GM12878 (cell line): ENCODE measurements around the gene TFRC. TPM values are rescaled to one million over a fixed set of nuclear protein-coding genes. Genes with fewer than 3 reads are reported as not detected.

Experiments
- ATAC-seq: fragments of 200-7000 bp; cut with Tn5 transposase; 3 replicates; pipeline ENCODE4 v1.9.1; 2020; ENCODE audit warnings: mild to moderate bottlenecking, moderate library complexity
- BruUV-seq: library from RNA; stranded (reverse); fragments of 400-500 nt; replicated peaks from 2 replicates; lab custom pipeline; 2021; lab: Mats Ljungman, UMichigan
- CTCF ChIA-PET: fragments of 300-600 bp; sonication (Branson Sonifier 250); formaldehyde crosslinking; extraction: SDS; loops from one replicate; lab custom pipeline; 2021; ENCODE audit warnings: inconsistent platforms; lab: Yijun Ruan, JAX
- POLR2A ChIA-PET: fragments of 350-600 bp; formaldehyde crosslinking; extraction: SDS; loops from one replicate; lab custom pipeline; 2021; ENCODE audit warnings: inconsistent platforms; lab: Charles Lee
- RAD21 ChIA-PET: fragments of 300-600 bp; sonication (Branson Sonifier 250); formaldehyde crosslinking; loops from one replicate; lab custom pipeline; 2023; ENCODE audit warnings: antibody characterized with exemption; ENCODE audit not compliant: unreplicated experiment; lab: Charles Lee
- SMC1A ChIA-PET: fragments of 300-600 bp; sonication (Branson Sonifier 250); formaldehyde crosslinking; loops from one replicate; lab custom pipeline; 2023; ENCODE audit not compliant: unreplicated experiment, uncharacterized antibody; lab: Charles Lee
- DNase-seq: peaks from one replicate; pipeline ENCODE4 v3.0.0-alpha.2; 2011; ENCODE audit warnings: low read depth, low spot score
- FAIRE-seq: peaks from 3 replicates; lab custom pipeline; 2011; peaks lifted over from hg19 to GRCh38; lab: Jason Lieb, UNC
- H2AFZ ChIP-seq: 2 replicates; pipeline ENCODE4 v1.6.0; 2011; ENCODE audit warnings: low read depth, low read length, control low read depth; ENCODE audit not compliant: control insufficient read depth
- H3K27ac ChIP-seq: 2 replicates; pipeline ENCODE4 v1.5.1; 2011; ENCODE audit warnings: control low read depth; ENCODE audit not compliant: control insufficient read depth, insufficient read depth
- H3K27me3 ChIP-seq, 2 experiments: replicated peaks in 1 of 2; 2 replicates each; pipeline versions ENCODE4 v1.6.0 to v1.6.1; 2011; ENCODE audit warnings: low read length in 1 of 2; ENCODE audit not compliant: control insufficient read depth in 2 of 2, insufficient read depth in 2 of 2
- H3K36me3 ChIP-seq, 2 experiments: 2 replicates each; pipeline ENCODE4 v1.5.1; 2011; ENCODE audit warnings: low read length in 1 of 2; ENCODE audit not compliant: control insufficient read depth in 2 of 2, insufficient read depth in 2 of 2
- H3K4me1 ChIP-seq: 2 replicates; pipeline ENCODE4 v1.6.1; 2011; ENCODE audit warnings: mild to moderate bottlenecking, low read length, moderate library complexity, mixed read lengths; ENCODE audit not compliant: control insufficient read depth, insufficient read depth
- H3K4me2 ChIP-seq: 2 replicates; pipeline ENCODE4 v1.6.0; 2011; ENCODE audit warnings: control low read depth; ENCODE audit not compliant: control insufficient read depth, insufficient read depth
- H3K4me3 ChIP-seq: fragments of 200-600 bp; sonication (generic); 2 replicates; pipeline ENCODE4 v1.5.1; 2016
- H3K79me2 ChIP-seq: 2 replicates; pipeline ENCODE4 v1.6.0; 2011; ENCODE audit warnings: low read length; ENCODE audit not compliant: control insufficient read depth, insufficient read depth
- H3K9ac ChIP-seq: 2 replicates; pipeline ENCODE4 v1.8.0; 2011; ENCODE audit warnings: low read length, control low read depth, mixed read lengths; ENCODE audit not compliant: control insufficient read depth, insufficient read depth
- H3K9me3 ChIP-seq: replicated peaks from 3 replicates; pipeline ENCODE4 v1.5.1; 2011; ENCODE audit warnings: mild to moderate bottlenecking, low read length; ENCODE audit not compliant: control insufficient read depth, insufficient read depth
- H4K20me1 ChIP-seq: 2 replicates; pipeline ENCODE4 v1.6.0; 2011; ENCODE audit not compliant: control insufficient read depth, insufficient read depth
- BRCA1 ChIP-seq: IDR thresholded peaks from 2 replicates; pipeline ENCODE4 v1.6.1; 2011; ENCODE audit warnings: low read depth, low read length, improper control_type of control experiment
- CBFB ChIP-seq: IDR thresholded peaks from 2 replicates; pipeline ENCODE4 v1.6.1; 2016; ENCODE audit warnings: antibody characterized with exemption, low read depth
- CEBPB ChIP-seq, 2 experiments: fragments of 150-350 bp in 1 of 2; IDR thresholded peaks; 2 replicates each; pipeline ENCODE4 v1.6.1; 2012 to 2014; ENCODE audit warnings: low read depth in 2 of 2, low read length in 2 of 2, borderline replicate concordance in 1 of 2, inconsistent platforms in 1 of 2
- E2F4 ChIP-seq: IDR thresholded peaks from 2 replicates; pipeline ENCODE4 v1.6.1; 2012; ENCODE audit warnings: low read depth, low read length, improper control_type of control experiment
- E4F1 ChIP-seq: fragments of 450-650 bp; IDR thresholded peaks from 2 replicates; pipeline ENCODE4 v1.6.1; 2018; ENCODE audit warnings: borderline replicate concordance, mild to moderate bottlenecking; ENCODE audit not compliant: partially characterized antibody
- GABPA ChIP-seq: IDR thresholded peaks from 2 replicates; pipeline ENCODE4 v1.6.1; 2014; ENCODE audit warnings: antibody characterized with exemption, low read depth, mild to moderate bottlenecking, inconsistent platforms
- GATAD2B ChIP-seq: fragments of 450-650 bp; conservative IDR thresholded peaks from 2 replicates; pipeline ENCODE4 v1.6.1; 2017; ENCODE audit warnings: low read depth, mild to moderate bottlenecking, moderate library complexity
- HDAC2 ChIP-seq: fragments of 200-600 bp; sonication (generic); IDR thresholded peaks from 2 replicates; pipeline ENCODE4 v1.6.1; 2017
- MEF2B ChIP-seq: fragments of 450-650 bp; IDR thresholded peaks from 2 replicates; pipeline ENCODE4 v1.6.1; 2018; ENCODE audit warnings: mild to moderate bottlenecking, moderate library complexity; ENCODE audit not compliant: partially characterized antibody, poor library complexity, severe bottlenecking
- NFIC ChIP-seq: IDR thresholded peaks from 2 replicates; pipeline ENCODE4 v1.6.1; 2012; ENCODE audit warnings: low read depth, mild to moderate bottlenecking, inconsistent platforms, low read length, moderate library complexity
- PKNOX1 ChIP-seq: fragments of 450-650 bp; IDR thresholded peaks from 2 replicates; pipeline ENCODE4 v1.6.1; 2016; ENCODE audit warnings: mild to moderate bottlenecking
- RAD21 ChIP-seq: IDR thresholded peaks from 2 replicates; pipeline ENCODE4 v1.6.1; 2011; ENCODE audit warnings: mild to moderate bottlenecking, low read depth, low read length, moderate library complexity; ENCODE audit not compliant: insufficient read depth
- RB1 ChIP-seq: fragments of 450-650 bp; formaldehyde crosslinking; IDR thresholded peaks from 2 replicates; pipeline ENCODE4 v1.6.1; 2017; ENCODE audit warnings: mild to moderate bottlenecking, borderline replicate concordance
- ZNF217 ChIP-seq: fragments of 450-650 bp; IDR thresholded peaks from 2 replicates; pipeline ENCODE4 v1.6.1; 2017; ENCODE audit warnings: antibody characterized with exemption, mild to moderate bottlenecking
- WGBS: methylation state at CpG from one replicate; pipeline ENCODE4 v1.1.6; 2016; ENCODE audit warnings: low lambda C conversion rate; ENCODE audit not compliant: insufficient replicate concordance, insufficient coverage; ENCODE audit errors: missing lambda C conversion rate; 5-methylcytosine and 5-hydroxymethylcytosine counted together
- in situ Hi-C: fragments of 300-500 bp; cut with MboI; formaldehyde crosslinking; loops from 9 replicates; pipeline ENCODE4 v1.14.3; 2018; ENCODE audit warnings: mixed read lengths
- intact Hi-C: fragments of 100-400 bp; cut with micrococcal nuclease; formaldehyde crosslinking; loops from one replicate; pipeline ENCODE4 v1.14.2; 2022; ENCODE audit not compliant: unreplicated experiment
- polyA plus RNA-seq, 11 experiments: library from polyadenylated mRNA; depleted of rRNA in 4 of 11; unstranded in 6 of 11; stranded (reverse) in 5 of 11; fragments of >200 nt; fragmentation: Nextera tagmentation in 4 of 11; fragmentation: Illumina TruSeq in 1 of 11; extraction: Ambion mirVana in 4 of 11; extraction: Trizol in 1 of 11; gene quantifications; 1 replicate in 1 of 11; 2 replicates in 10 of 11; pipeline versions ENCODE4 v1.2.1 to v1.2.3, GENCODE V29; 2011 to 2016; ENCODE audit warnings: inconsistent platforms in 2 of 11, missing spikeins in 2 of 11, low read depth in 1 of 11
- total RNA-seq, 4 experiments: library from RNA; depleted of rRNA in 3 of 4; stranded (reverse); fragments of >200 nt in 3 of 4; fragmentation: Illumina TruSeq in 1 of 4; extraction: Trizol in 1 of 4; gene quantifications; 2 replicates each; pipeline versions ENCODE4 v1.2.1 to v1.2.3, GENCODE V29; 2013 to 2021
- TF ChIP-seq, protein P1 (sequence below): fragments of 450-650 bp; IDR thresholded peaks from 2 replicates; pipeline ENCODE4 v1.6.1; 2017; ENCODE audit warnings: borderline replicate concordance
- TF ChIP-seq, protein P2 (sequence below): IDR thresholded peaks from 2 replicates; pipeline ENCODE4 v1.6.1; 2011; ENCODE audit warnings: borderline replicate concordance, low read depth, mild to moderate bottlenecking, moderate library complexity, mixed read lengths, low read length; ENCODE audit not compliant: insufficient read depth; ENCODE audit errors: extremely low read length

The TFRC gene
- total and polyA plus RNA-seq, 10 of the 15 experiments (the other 5 are each of a cell fraction or from before 2014, with no cell fraction given) = 123 to 526 (median 316) TPM

GRCh38 chr3:196051282-196052076 lies 30.4 kb downstream of the TFRC start:
- WGBS = 90% methylated on average over 6 of the region's 6 CpGs
- TF ChIP-seq MEF2B (no peak), E2F4 (no peak), ZNF217 (no peak), RAD21 (no peak), BRCA1 (no peak), GATAD2B (no peak), NFIC (no peak), CBFB (no peak), E4F1 (no peak), RB1 (no peak), CEBPB (IDR thresholded peaks at IDR 0.05; ENCODE audit: borderline replicate concordance in 1 of 2, low read depth in 2 of 2, low read length in 2 of 2) (no peak), PKNOX1 (no peak), GABPA (no peak), HDAC2 (no peak)
- TF ChIP-seq, protein P1, sequence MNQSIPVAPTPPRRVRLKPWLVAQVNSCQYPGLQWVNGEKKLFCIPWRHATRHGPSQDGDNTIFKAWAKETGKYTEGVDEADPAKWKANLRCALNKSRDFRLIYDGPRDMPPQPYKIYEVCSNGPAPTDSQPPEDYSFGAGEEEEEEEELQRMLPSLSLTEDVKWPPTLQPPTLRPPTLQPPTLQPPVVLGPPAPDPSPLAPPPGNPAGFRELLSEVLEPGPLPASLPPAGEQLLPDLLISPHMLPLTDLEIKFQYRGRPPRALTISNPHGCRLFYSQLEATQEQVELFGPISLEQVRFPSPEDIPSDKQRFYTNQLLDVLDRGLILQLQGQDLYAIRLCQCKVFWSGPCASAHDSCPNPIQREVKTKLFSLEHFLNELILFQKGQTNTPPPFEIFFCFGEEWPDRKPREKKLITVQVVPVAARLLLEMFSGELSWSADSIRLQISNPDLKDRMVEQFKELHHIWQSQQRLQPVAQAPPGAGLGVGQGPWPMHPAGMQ = no peak
- TF ChIP-seq, protein P2, sequence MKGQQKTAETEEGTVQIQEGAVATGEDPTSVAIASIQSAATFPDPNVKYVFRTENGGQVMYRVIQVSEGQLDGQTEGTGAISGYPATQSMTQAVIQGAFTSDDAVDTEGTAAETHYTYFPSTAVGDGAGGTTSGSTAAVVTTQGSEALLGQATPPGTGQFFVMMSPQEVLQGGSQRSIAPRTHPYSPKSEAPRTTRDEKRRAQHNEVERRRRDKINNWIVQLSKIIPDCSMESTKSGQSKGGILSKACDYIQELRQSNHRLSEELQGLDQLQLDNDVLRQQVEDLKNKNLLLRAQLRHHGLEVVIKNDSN = no peak

More at GRCh38 chr3:196051282-196052076, 30.4 kb downstream of the TFRC start:
- H2AFZ ChIP-seq = no peak overlapping the region
- FAIRE-seq (no peak), ATAC-seq (no peak), DNase-seq (no peak)
- no peaks in the 10 kb centered on the region for H4K20me1 ChIP-seq
- SMC1A ChIA-PET = interaction anchor here (0.6 to 1.3 kb wide), 2 partner anchors 13 to 263 kb away, joined by 3 read pairs; no protein-coding TSS in a partner anchor
- H3K27me3 ChIP-seq = no peaks in the 10 kb centered on the region
- CTCF ChIA-PET = interaction anchor here (0.9 kb wide), 1 partner anchor 21 kb away, joined by 5 read pairs; no protein-coding TSS in a partner anchor
- no peak overlapping the region for H3K9ac ChIP-seq
- intact Hi-C loops (no loop called here), in situ Hi-C loops (no loop called here)
- no peaks in the 10 kb centered on the region for H3K4me1 ChIP-seq
- BruUV-seq = no TSS peak
- no peak overlapping the region for H3K4me3 ChIP-seq
- no peak overlapping the region for H3K4me2 ChIP-seq
- H3K27ac ChIP-seq = no peak overlapping the region
- POLR2A ChIA-PET = interaction anchor here (0.5 to 1.0 kb wide), 3 partner anchors 19 to 1374 kb away, joined by 3 read pairs; no protein-coding TSS in a partner anchor
- no peaks in the 10 kb centered on the region for H3K79me2 ChIP-seq
- RAD21 ChIA-PET = no interaction called here
- H3K9me3 ChIP-seq = no peaks in the 10 kb centered on the region
- peaks cover 25 to 48% of the 10 kb centered on the region in 2 experiments for H3K36me3 ChIP-seq
